Measurements from ENCODE around the gene AP4S1.

- TF ChIP-seq CTCF (IDR thresholded peaks at IDR 0.05 in 8 of 11, conservative IDR thresholded peaks at IDR 0.05 in 3 of 11) (no peak), POLR2A (IDR thresholded peaks at IDR 0.05) (no peak)
Observed at GRCh38 chr14:31070431-31070830, 45.0 kb downstream of the AP4S1 start.
